ENCODE data around the gene ADCY2.

GRCh38 chr5:7492371-7492770, 96.4 kb downstream of the ADCY2 start:
- TF ChIP-seq, protein P1, sequence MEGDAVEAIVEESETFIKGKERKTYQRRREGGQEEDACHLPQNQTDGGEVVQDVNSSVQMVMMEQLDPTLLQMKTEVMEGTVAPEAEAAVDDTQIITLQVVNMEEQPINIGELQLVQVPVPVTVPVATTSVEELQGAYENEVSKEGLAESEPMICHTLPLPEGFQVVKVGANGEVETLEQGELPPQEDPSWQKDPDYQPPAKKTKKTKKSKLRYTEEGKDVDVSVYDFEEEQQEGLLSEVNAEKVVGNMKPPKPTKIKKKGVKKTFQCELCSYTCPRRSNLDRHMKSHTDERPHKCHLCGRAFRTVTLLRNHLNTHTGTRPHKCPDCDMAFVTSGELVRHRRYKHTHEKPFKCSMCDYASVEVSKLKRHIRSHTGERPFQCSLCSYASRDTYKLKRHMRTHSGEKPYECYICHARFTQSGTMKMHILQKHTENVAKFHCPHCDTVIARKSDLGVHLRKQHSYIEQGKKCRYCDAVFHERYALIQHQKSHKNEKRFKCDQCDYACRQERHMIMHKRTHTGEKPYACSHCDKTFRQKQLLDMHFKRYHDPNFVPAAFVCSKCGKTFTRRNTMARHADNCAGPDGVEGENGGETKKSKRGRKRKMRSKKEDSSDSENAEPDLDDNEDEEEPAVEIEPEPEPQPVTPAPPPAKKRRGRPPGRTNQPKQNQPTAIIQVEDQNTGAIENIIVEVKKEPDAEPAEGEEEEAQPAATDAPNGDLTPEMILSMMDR (IDR thresholded peaks at IDR 0.05): no peak
- TF ChIP-seq POLR2A (IDR thresholded peaks at IDR 0.05): no peak

Data from right lobe of liver (tissue), 4 donors.